Activated T-cell treated with anti-CD3 and anti-CD28 coated beads, Interleukin-2, amount 50 U/mL, for 24 hours (primary cell): Measurements from ENCODE around the gene CDC73.
A peak's percentile ranks its signal among the peaks of the same experiment; 100 is the strongest.
"Not testable (repeated sequence)": the region's sequence is repeated elsewhere in the genome, so short reads cannot be mapped to it uniquely, and the experiment has no call there.

ENCODE experiments used
- DNase-seq: peaks from one replicate; pipeline ENCODE4 v3.0.0-alpha.2; 2020
- H3K27ac Mint-ChIP-seq: 2 replicates; pipeline ENCODE4 v1.8.0; 2020; ENCODE audit warnings: mild to moderate bottlenecking, mixed read lengths
- H3K27me3 Mint-ChIP-seq: 2 replicates; pipeline ENCODE4 v1.8.0; 2020; ENCODE audit warnings: mixed read lengths
- H3K36me3 Mint-ChIP-seq: 2 replicates; pipeline ENCODE4 v1.8.0; 2020; ENCODE audit warnings: low read depth, mixed read lengths
- H3K4me1 Mint-ChIP-seq: 2 replicates; pipeline ENCODE4 v1.8.0; 2020; ENCODE audit warnings: low read depth, mixed read lengths
- H3K4me3 Mint-ChIP-seq: 2 replicates; pipeline ENCODE4 v1.8.0; 2020; ENCODE audit warnings: mild to moderate bottlenecking, moderate library complexity, mixed read lengths
- H3K9me3 Mint-ChIP-seq: 2 replicates; pipeline ENCODE4 v1.8.0; 2020; ENCODE audit warnings: mixed read lengths

The CDC73 gene

GRCh38 chr1:193211539-193211938, 89.7 kb downstream of the CDC73 start:
- peaks cover 40% of the 10 kb centered on the region for H3K4me1 Mint-ChIP-seq
- no peak overlapping the region for H3K4me3 Mint-ChIP-seq
- H3K27ac Mint-ChIP-seq = no peak overlapping the region
- no peak for DNase-seq
- H3K9me3 Mint-ChIP-seq = peaks cover 4% of the 10 kb centered on the region
- no peaks in the 10 kb centered on the region for H3K27me3 Mint-ChIP-seq
- H3K36me3 Mint-ChIP-seq = peaks cover 94% of the 10 kb centered on the region

GRCh38 chr1:193212637-193213036, 90.8 kb downstream of the CDC73 start:
- Mint-ChIP-seq H3K27me3 (no peaks in the 10 kb centered on the region), H3K36me3 (peaks cover 94% of the 10 kb centered on the region), H3K4me3 (no peak overlapping the region), H3K27ac (no peak overlapping the region), H3K9me3 (no peaks in the 10 kb centered on the region), H3K4me1 (peaks cover 38% of the 10 kb centered on the region)
- no peak for DNase-seq

- H3K36me3 Mint-ChIP-seq = peaks cover 94% of the 10 kb centered on the region
- peaks cover 30% of the 10 kb centered on the region for H3K4me1 Mint-ChIP-seq
- H3K9me3 Mint-ChIP-seq = no peaks in the 10 kb centered on the region
Observed at GRCh38 chr1:193213998-193214397, 92.2 kb downstream of the CDC73 start.

GRCh38 chr1:193216920-193217319, 95.1 kb downstream of the CDC73 start:
- H3K9me3 Mint-ChIP-seq = no peaks in the 10 kb centered on the region
- H3K27me3 Mint-ChIP-seq = no peaks in the 10 kb centered on the region
- H3K36me3 Mint-ChIP-seq = peaks cover 86% of the 10 kb centered on the region
- no peak overlapping the region for H3K4me3 Mint-ChIP-seq
- peaks cover 17% of the 10 kb centered on the region for H3K4me1 Mint-ChIP-seq
- H3K27ac Mint-ChIP-seq = no peak overlapping the region
- no peak for DNase-seq

More at GRCh38 chr1:193213998-193214397, 92.2 kb downstream of the CDC73 start:
- no peak overlapping the region for H3K4me3 Mint-ChIP-seq
- no peak overlapping the region for H3K27ac Mint-ChIP-seq
- no peak for DNase-seq
- no peaks in the 10 kb centered on the region for H3K27me3 Mint-ChIP-seq

GRCh38 chr1:193219391-193219790, 97.6 kb downstream of the CDC73 start:
- peaks cover 83% of the 10 kb centered on the region for H3K36me3 Mint-ChIP-seq
- H3K9me3 Mint-ChIP-seq = no peaks in the 10 kb centered on the region
- H3K27ac Mint-ChIP-seq = no peak overlapping the region
- peaks cover 15% of the 10 kb centered on the region for H3K4me1 Mint-ChIP-seq
- H3K27me3 Mint-ChIP-seq = no peaks in the 10 kb centered on the region
- no peak overlapping the region for H3K4me3 Mint-ChIP-seq
- DNase-seq = no peak

- Mint-ChIP-seq H3K27me3 (no peaks in the 10 kb centered on the region), H3K36me3 (peaks cover 82% of the 10 kb centered on the region), H3K4me1 (peaks cover 26% of the 10 kb centered on the region), H3K9me3 (no peaks in the 10 kb centered on the region), H3K27ac (no peak overlapping the region), H3K4me3 (no peak overlapping the region)
- DNase-seq = no peak
Observed at GRCh38 chr1:193221651-193222050, 99.8 kb downstream of the CDC73 start.

GRCh38 chr1:193222056-193222615, 100.3 kb downstream of the CDC73 start:
- Mint-ChIP-seq H3K9me3 (no peaks in the 10 kb centered on the region), H3K4me3 (no peak overlapping the region), H3K27ac (no peak overlapping the region), H3K4me1 (peaks cover 29% of the 10 kb centered on the region), H3K27me3 (no peaks in the 10 kb centered on the region), H3K36me3 (peaks cover 82% of the 10 kb centered on the region)
- DNase-seq = no peak

- peaks cover 19% of the 10 kb centered on the region for H3K4me1 Mint-ChIP-seq
- H3K9me3 Mint-ChIP-seq = no peaks in the 10 kb centered on the region
- no peak overlapping the region for H3K27ac Mint-ChIP-seq
- H3K27me3 Mint-ChIP-seq = no peaks in the 10 kb centered on the region
- peaks cover 68% of the 10 kb centered on the region for H3K36me3 Mint-ChIP-seq
- H3K4me3 Mint-ChIP-seq = no peak overlapping the region
- no peak for DNase-seq
Observed at GRCh38 chr1:193229136-193229535, 107.3 kb downstream of the CDC73 start.

GRCh38 chr1:193231146-193231545, 109.3 kb downstream of the CDC73 start:
- H3K36me3 Mint-ChIP-seq = peaks cover 66% of the 10 kb centered on the region
- not testable (repeated sequence) for H3K9me3 Mint-ChIP-seq, H3K4me1 Mint-ChIP-seq, DNase-seq, H3K4me3 Mint-ChIP-seq, H3K27ac Mint-ChIP-seq, H3K27me3 Mint-ChIP-seq

- Mint-ChIP-seq H3K36me3 (peaks cover 71% of the 10 kb centered on the region), H3K27ac (no peak overlapping the region), H3K4me1 (peaks cover 12% of the 10 kb centered on the region), H3K4me3 (no peak overlapping the region), H3K9me3 (no peaks in the 10 kb centered on the region), H3K27me3 (no peaks in the 10 kb centered on the region)
- no peak for DNase-seq
Observed at GRCh38 chr1:193234530-193234929, 112.7 kb downstream of the CDC73 start.

GRCh38 chr1:193237381-193237978, 115.6 kb downstream of the CDC73 start:
- Mint-ChIP-seq H3K27me3 (no peaks in the 10 kb centered on the region), H3K4me3 (no peak overlapping the region), H3K9me3 (no peaks in the 10 kb centered on the region), H3K27ac (no peak overlapping the region), H3K36me3 (peaks cover 83% of the 10 kb centered on the region), H3K4me1 (peaks cover 34% of the 10 kb centered on the region)
- DNase-seq = no peak

GRCh38 chr1:193240609-193241008, 118.8 kb downstream of the CDC73 start:
- peak overlapping the region; percentile 47 for H3K27ac Mint-ChIP-seq
- peaks cover 87% of the 10 kb centered on the region for H3K36me3 Mint-ChIP-seq
- H3K9me3 Mint-ChIP-seq = no peaks in the 10 kb centered on the region
- H3K4me3 Mint-ChIP-seq = no peak overlapping the region
- DNase-seq = no peak
- peaks cover 39% of the 10 kb centered on the region for H3K4me1 Mint-ChIP-seq
- H3K27me3 Mint-ChIP-seq = no peaks in the 10 kb centered on the region

GRCh38 chr1:193241132-193241827, 119.4 kb downstream of the CDC73 start:
- no peak for DNase-seq
- Mint-ChIP-seq H3K9me3 (no peaks in the 10 kb centered on the region), H3K27ac (peak overlapping the region; percentile 47), H3K4me1 (peaks cover 39% of the 10 kb centered on the region), H3K4me3 (no peak overlapping the region), H3K36me3 (peaks cover 88% of the 10 kb centered on the region), H3K27me3 (no peaks in the 10 kb centered on the region)

- Mint-ChIP-seq H3K4me1 (peaks cover 39% of the 10 kb centered on the region), H3K4me3 (no peak overlapping the region), H3K36me3 (peaks cover 88% of the 10 kb centered on the region), H3K27me3 (no peaks in the 10 kb centered on the region), H3K9me3 (peaks cover 4% of the 10 kb centered on the region), H3K27ac (no peak overlapping the region)
- no peak for DNase-seq
Observed at GRCh38 chr1:193242000-193242399, 120.2 kb downstream of the CDC73 start.

GRCh38 chr1:193249187-193249586, 127.4 kb downstream of the CDC73 start:
- Mint-ChIP-seq H3K36me3 (peaks cover 80% of the 10 kb centered on the region), H3K27ac (no peak overlapping the region), H3K4me1 (peaks cover 5% of the 10 kb centered on the region), H3K27me3 (no peaks in the 10 kb centered on the region), H3K9me3 (peaks cover 8% of the 10 kb centered on the region), H3K4me3 (no peak overlapping the region)
- DNase-seq = no peak
